HG03565 (cell line): ENCODE data around the gene ELL.

ENCODE experiments used
- ATAC-seq: cut with Tn5 transposase; IDR thresholded peaks from one replicate; pipeline ENCODE4 v1.9.1; 2021; ENCODE audit warnings: mild to moderate bottlenecking, moderate library complexity; ENCODE audit not compliant: unreplicated experiment

Gene ELL

DNA sequence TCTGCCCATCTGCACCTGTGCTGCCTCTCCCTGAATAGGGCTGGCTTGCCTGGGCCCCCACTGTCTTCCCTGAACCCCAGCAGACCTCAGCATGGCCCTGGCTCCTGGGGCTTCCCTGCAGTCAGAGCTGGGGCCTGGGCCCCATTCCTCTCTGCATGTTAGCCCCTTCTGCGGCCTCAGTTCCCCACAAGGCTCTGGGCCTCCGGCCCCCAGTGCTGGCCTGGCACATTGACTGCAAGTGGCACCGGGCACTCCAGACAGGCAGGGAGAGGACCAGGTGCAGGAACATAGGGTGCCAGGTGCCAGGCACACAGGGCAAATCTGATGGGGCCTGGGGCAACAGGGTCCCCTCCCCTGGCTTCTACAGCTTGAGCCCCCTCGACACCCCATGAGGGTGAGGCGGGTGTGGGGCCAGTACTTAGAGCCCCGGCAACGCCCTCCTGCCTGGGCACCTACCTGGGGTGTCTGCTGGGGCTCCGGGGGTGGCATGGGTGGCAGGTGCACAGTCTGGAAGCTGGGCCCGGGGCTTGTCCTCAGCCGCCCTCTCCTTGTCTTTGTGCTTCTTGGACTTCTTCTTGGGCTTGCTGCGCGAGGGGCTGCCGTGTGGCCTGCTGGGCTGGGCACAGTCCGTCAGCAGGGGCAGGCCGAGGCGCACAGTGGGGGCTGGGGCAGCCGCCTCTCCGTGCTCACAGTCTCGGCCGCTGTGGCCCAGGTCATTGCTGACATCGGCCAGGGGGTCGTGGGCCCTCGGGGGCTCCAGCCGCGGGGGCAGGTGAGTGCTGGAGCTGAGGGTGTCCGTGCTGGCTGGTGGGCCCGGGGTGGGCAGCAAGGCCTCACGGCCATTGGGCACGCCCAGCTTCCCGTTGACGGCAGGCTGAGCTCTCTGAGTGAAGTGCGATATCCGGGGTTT is 71.6 kb downstream of the ELL start:
- no peak for ATAC-seq

DNA sequence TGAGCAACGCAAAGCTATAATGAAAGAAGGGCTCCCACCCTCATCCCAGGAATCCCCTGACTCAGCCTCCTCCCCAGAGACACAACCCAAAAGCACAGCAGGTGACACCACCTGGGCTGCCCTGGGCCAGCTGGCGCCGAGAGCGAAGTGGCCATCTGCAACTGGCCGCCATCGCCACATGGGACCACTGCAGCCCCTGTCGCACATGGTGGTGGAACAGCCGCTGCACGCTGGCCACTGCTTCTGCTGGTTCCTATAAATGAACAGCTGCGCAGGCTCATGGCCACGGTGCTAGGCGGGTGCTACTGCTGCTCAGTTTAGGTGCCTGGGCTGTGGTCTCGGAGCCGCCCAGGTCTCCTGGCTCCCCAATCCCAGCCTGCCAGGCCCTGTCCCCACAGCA is 72.3 kb downstream of the ELL start:
- no peak for ATAC-seq

DNA sequence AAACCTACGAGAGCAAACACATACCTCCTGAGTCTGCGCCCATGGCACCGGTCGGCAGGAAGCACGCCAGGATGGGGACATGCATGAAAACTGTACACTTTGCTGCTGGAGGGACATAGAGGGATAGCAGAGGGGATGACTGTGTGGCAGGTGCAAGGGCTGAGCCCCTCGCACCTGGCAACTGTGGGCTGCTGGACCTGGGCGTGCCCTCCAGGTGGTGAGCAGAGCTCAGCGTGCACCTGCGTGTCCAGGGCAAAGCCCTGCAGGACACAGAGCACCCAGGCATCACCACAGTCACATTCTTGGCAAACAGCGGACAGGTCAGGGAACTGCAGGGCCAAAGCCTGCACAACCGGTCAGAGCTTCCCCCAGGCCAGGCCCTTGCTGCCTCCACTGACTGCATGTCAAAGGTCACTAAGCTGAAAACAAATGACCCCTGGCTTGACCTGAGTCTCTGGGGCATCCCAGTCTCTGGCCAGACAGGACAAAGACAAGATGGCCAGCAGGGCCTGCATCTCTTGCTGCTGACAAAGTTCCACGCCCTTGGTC is 75.0 kb downstream of the ELL start:
- no peak for ATAC-seq

DNA sequence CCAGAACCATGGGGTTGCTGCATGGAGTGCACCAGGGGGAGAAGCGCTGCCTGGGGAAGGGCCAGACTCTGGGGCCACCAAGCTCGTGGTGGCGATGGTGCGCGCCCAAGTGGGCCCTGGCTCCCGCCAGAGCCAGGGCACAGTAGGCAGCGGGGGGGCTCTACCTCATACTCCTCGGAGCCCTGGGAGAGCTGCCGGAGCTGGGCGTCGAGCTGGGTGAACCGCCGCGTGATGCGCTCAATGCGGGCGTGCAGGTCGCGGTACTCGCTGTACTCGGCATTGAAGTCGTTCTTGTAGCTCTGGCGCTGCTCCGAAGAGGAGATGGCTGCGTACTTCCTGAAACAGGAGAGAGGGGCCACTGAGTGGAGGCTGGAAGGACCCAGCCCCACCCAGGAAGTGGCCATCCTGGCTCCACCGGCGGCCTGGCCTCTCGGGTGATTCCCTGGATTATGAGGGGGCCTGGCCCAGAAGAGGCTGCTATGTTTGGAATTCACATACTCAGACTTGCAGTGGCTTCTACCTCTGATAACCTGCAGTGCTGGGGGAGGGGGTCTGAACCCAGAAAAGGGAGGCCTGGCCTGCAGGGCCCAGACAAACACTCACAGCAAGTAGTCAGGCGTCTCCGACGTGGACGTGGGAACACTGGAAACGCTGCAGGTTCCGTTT is 75.6 kb downstream of the ELL start:
- no peak for ATAC-seq

DNA sequence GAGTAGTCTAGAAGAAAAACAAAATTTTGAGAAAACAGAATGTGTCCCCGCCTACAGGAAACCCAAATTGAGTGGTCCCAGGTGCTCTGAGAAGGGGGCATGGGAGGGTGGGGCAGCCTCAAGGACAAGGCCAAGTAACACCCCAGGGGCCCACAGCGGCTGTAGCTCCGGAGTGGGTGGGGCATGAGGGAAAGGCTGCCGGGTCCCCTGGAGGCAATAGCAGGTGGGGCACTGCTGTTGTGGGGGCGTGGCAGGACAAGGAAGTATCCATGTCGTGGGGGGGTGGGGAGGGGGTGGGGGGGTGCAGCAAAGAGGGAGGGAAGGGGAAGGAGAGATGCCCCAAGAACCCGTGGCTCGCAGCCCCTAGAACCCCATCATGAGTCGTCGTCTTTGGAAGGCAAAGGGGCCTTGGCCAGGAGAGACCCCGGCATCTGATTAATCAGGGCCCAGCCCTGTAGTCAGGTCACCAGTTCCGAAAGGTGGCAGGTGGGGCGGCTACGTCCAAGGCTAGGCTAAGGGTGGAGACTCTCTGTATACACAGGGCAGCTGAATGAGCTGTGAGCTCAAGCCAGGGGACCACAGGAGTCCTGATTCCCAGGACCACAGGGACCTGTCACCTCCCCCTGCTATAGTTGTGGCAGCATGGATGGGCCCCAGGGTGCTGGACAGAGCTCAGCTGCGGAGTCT is 76.5 kb downstream of the ELL start:
- no peak for ATAC-seq

DNA sequence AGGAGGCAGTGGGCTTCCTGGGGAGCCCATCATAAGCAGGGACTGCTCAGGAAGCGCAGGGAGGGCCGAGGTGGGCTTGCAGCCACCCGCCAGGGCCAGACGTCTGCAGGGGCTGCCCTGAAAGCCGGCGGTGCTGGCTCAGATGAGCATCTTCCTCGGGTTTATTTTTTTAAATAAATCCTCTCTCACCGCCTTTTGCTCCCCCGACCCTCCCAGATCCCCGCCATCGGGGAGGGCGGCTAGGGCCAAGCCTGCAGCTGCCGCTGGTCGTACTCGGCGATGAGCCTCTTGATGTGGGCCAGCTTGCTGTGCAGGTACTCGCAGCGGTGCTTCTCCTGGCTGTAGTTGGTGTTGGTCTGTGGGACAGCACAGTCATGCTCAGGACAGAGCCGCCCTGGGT is 77.4 kb downstream of the ELL start:
- ATAC-seq, result no peak

DNA sequence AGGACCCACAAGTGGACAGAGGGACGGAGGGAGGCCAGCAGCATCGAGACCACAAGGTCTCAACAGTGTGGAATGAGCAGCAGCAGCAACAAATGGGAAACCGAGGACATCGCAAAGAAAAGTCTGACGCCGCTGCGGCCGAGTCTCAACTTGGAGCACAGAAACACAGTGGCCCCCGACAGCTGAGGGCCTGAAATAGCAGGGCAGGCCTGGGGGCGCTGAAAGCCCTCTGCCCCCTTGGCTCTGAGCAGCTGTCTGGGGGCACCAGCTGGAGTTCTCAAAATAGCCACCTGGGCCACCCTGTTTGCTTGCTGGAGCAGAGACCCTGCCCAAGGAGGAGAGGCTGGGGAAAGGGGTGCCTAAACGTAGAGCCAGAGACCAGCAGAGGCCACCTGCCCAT is 78.0 kb downstream of the ELL start:
- no peak for ATAC-seq

DNA sequence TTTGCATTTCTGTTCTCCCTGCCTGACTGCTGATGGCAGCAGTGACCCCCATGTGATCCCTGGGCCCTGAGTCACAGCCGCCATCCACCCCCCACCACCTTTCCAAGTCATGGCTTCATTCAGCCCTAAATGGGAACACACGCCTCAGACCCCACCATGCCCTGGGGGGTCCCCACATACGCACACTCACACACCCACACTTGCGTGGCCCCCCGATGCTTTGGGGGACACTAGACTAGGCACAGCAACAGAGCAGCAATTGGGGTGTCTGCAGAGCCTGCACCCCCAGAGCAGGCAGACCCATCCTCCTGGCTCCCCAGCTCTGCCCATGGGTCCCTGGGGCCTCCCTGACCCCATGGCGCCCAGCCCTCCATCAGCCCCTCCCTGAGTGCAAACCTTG is 78.5 kb downstream of the ELL start:
- no peak for ATAC-seq

DNA sequence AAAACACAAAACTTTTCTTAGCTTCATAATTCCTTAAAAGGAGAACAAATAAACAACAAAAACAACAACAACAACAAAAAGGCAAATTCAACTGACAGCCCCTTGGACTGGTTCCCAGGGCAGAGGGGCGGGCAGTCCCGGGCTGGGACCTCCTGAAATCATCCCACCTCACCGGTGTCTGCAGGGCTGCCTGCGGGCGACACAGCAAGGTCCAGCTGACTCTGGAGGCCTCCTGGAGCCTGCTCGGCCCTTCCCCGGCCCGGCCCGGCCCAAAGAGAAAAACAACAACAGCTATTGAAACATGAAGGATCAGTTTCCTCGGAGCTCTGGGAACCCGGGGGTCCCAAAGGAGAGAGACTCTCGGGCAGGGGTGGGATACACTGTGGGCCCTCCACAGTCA is 78.9 kb downstream of the ELL start:
- no peak for ATAC-seq

DNA sequence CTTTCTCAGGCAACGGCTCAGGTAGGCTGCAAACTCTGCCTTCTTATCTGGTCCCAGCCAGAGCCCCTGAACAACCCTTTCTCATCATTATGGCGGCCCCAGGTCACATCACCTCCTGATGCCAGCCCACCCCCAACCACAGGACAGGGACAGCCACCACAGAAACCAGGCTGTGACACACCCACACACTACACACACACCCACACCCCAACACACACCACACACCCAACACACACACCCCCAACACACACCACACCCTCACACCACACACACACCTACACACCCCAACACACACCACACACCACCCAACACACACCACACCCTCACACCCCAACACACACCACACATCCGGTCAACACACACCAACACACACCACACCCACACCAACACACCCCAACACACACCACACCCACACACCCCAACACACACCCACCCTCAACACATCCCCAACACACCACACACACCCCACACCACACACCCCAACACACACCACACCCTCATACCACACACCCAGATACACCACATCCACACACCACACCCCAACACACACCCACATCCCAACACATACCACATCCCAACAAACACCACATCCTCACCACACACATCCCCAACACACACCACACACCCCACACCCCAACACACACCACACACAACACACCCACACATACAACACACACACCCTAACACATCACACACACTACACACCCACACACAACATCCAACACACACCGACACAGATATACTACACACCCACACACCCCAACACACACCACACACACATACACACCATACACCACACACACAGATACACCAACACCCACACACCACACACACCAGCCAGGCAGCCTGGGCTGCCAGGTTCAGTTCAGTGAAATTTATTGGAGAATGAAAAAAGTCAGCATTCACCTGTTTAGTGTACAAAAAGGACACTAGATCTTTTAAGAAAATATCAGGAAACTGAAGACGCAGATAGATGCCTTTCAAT is 79.8 kb downstream of the ELL start:
- ATAC-seq, result no peak

DNA sequence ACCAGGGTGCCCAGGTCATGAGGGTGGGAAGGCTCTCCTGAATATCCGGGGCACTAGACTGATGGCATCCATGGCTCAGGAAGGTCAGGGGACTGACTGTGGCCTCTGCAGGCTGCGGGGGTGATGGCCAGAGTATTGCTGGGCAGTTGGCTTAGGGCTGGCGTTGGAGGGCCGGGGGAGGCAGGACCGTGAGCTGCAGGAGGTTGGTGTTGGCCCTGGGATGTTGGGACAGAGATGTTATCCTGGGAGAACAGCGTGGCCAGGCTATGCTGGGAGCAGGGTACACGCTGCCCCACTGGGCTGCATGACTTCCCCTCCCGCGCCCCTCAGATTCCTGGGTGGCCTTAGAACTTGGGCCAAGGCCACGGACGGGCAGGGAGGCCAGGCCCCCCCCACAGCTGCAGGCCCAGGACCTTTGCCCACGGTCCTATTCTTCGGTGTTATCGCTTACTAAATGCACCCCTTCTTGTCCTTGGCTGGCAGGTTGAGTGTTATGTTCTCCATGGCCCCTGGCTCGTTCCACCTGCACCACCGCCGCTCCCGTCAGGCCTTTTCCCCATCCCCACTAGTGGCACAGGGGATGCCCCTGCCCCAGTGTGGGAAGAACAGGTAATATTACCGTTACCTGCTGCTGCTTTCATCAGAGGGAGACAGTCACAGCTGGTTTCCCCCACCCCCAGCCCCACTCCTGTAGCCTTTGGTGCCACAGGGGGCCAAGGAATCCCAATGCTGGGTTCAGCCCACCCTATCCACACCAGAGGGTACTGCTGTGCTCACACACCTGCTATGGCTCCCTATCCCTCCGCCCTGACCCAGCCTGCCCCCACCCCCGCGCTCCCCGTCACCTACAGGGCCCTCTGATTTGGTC is 80.7 kb downstream of the ELL start:
- ATAC-seq, result no peak

DNA sequence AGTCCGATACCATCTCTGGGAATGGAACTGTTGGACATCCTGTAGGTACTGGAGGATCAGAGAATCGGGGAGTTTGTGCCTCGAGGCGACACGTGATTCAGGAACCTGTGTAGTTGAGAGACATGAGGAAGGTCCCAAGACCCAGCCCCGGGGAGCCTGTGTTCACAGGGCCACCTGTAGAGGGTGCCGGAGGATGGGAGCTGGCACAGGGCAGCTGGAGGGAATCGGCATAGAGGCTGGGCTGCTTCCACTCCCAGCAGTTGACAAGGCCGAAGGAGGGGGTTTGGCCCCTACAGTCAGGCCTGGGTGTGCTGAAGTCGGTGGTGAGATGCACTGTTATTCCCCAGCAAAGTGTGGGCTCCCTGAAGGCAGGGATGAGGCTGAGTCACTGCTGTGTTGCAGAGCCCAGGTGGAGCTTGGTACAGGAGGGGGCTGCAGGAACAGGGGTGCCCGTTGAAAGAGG is 81.4 kb downstream of the ELL start:
- ATAC-seq, result no peak

DNA sequence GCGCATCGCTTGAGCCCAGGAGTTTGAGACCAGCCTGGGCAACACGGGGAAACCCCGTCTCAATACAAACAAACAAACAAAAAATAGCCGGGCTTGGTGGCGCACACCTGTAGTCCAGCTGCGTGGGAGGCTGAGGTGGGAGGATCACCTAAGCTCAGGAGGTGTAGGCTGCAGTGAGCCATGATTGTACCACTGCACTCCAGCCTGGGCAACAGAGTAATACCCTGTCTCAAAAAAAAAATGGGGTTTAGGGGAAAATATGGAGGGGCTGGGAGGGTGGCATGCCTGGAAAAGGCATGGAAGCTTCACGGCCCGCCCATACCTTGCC is 82.0 kb downstream of the ELL start:
- no peak for ATAC-seq

DNA sequence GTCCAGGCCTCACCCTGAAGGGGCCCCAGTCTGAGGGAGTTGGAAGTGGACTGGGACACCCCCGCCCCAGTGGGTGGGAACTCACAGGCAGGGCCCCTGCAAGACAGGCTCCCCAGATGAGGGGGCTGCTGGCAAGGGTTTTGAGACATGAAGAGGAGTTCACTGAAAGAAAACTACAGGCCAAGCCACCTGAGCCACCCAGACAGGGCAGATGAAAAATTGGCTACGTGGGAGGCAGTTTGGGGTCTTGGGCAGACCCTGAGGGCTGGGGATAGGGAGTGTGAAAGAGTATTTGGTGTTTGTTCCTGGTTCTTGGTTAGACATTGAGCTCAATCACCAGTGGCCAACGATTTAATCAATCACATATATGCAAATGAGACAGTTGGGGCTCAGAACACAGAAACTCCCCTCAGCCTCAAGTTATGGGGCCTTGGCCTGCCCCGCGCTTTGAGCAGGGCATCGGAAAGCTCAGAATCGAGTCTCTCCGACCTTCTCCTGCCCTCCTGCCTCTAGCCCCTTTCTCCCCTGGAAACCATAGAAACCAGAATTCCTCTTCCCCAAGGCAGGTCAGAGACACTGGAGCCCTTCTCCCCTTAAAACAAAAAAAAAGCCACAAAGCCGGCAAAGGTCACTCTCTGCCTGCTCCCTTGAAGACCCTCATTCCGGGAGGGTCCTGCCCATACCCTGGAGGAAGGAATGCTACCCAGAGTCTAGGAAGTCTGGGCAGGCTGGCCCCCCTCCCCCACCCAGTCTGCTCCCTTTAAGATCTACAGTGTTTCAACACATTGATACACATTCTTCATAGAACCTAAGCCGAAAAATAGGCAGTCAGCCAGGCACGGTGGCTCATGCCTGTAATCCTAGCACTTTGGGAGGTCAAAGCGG is 82.6 kb downstream of the ELL start:
- no peak for ATAC-seq

DNA sequence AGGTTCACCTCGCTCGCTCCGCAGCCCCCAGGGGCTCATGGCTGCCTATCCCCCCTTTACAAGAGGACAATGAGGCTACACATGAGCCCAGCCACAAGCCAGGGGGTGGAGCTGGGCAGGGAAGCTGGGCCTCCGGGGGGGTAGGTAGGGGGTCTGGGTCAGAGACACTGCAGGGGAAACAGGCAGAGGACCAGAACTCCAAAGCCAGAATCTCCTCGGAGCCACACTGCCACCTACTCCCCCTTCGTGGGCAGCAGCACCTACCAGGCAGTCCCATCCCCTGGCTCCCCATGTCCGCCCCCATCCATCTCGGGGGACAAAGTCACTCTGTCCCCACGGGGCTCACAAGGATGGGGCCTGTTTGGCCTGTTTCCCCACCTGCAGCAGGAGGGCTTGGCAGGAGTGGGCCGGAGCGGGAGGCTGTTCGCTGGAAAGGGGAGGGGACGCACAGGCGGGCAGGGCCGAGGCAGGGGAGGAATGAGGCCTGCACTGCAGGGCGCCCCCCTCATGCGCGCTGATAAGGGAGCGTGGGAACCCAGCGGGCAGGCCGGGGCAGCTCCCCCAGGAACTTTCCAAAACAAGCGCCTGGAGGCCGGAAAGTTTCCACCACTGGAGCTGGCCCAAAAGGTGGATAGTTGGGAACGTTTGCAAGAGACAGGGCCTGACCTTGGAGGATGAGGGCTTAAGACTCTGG is 83.4 kb downstream of the ELL start:
- no peak for ATAC-seq

DNA sequence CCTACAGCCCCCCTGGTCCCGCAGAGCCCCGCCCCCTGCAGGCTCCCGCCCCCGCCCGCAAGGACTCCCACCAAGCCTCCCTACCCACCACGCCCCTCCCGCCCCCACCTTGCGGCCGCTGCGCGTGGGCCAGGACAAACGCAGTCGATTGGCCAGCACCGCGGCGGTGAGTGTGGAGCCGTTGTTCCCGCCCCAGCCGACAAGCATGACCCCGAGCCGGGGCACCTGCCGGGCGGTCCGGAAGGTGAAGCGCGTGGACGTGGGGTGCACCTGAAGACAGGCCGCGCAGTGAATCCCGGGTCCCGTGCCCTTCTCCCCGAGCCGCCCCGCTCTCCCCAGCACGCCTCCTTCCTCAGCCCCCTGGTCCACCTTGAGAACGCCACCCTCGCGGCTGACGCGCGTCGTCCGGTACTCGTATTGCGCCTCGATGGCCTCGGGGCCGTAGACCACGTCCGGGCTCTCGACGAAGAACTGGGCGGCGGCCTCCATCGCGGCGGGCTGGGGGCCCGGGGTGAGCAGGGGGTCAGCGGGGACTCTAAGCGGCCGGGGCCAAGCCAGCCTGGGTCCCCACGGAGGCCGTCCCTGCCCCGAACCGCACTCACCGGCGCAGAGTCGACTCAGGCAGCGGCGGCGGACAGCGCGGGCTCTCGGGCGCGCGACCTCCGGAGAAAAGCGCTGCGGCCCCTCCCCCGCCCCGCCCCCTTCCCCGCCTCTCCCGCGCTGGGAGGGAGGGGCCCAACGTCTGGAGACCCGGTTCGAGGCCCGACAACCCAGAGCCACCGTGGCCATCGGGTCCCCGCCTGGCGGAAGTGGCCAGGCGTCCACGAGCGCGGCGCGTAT is 84.2 kb downstream of the ELL start, which contains the start of gene ISYNA1:
Gene ISYNA1, minus strand, starts transcription at position 643 of the 840 bp plus-strand sequence. Its CDS starts 154 bp downstream, at position 489.
- no peak for ATAC-seq
